ENCODE data around the gene SPATA9. TPM values are rescaled to one million over a fixed set of nuclear protein-coding genes. Genes with fewer than 3 reads are reported as not detected.
A peak's percentile ranks its signal among the peaks of the same experiment; 100 is the strongest.

SPATA9 gene
- total and polyA plus RNA-seq, 9 of the 15 experiments (the other 6 are each of a cell fraction or from before 2014, with no cell fraction given): 0.16 to 5.5 (median 0.39) TPM; not detected in 3

DNA sequence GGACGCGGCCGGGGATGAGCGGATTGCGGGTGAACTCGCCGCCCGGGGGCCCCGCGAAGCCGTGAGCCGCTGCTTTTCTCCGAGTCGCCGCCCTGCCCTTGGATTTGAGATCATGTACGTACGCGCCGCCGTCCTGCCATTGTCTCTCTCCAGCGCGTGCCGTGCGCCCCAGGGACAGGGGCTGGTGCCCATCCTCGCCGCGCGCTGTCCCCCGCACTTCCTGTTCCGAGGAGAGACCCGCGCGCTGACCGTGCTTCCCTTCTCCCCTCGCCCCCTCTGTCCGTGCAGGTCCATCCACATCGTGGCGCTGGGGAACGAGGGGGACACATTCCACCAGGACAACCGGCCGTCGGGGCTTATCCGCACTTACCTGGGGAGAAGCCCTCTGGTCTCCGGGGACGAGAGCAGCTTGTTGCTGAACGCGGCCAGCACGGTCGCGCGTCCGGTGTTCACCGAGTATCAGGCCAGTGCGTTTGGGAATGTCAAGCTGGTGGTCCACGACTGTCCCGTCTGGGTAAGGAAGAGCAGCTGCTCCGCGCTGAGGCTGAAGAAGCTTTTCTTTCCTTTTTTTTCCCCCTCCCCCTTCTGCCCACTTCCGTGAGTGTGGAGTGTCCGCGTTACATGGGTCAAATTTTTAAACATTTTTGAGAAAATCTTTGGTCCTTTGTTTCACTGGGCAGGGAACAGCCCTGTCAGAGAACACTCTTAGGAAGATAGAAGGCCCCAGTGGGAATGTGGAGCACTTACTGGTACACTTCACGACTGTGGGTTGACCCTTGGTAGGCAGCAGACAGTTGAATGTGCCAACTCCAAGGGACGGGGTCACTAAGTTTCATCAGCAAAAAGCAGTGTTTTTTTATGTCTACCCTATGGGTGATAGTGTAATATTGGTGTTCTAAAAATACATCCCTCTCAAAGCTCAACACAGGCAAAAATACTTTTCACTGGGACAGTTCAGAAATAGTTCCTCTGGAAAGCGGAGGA lies 49.1 kb upstream of the SPATA9 start (continued):
- TF ChIP-seq E2F8 (IDR thresholded peaks at IDR 0.05; ENCODE audit: low read depth, partially characterized antibody) (peak; percentile 16), EGR1 (conservative IDR thresholded peaks at IDR 0.05) (peak; percentile 27; the same call in 1 of the 2 replicates), SUPT5H (IDR thresholded peaks at IDR 0.05) (peak; percentile 59), SPI1 (IDR thresholded peaks at IDR 0.05; ENCODE audit: borderline replicate concordance, low read depth, low read length) (peak; percentile 71; the same call in 1 of the 2 replicates), MLLT1 (IDR thresholded peaks at IDR 0.05) (peak; percentile 93 to 94), SMAD1 (IDR thresholded peaks at IDR 0.05; ENCODE audit: low read depth, low read length, partially characterized antibody) (peak; percentile 19), NFRKB (IDR thresholded peaks at IDR 0.05; ENCODE audit: low read depth) (no peak), SMAD4 (CRISPR knock-in tag; conservative IDR thresholded peaks at IDR 0.05) (no peak), FUS (optimal IDR thresholded peaks at IDR 0.05; ENCODE audit: low read depth, low read length) (no peak), RBFOX2 (IDR thresholded peaks at IDR 0.05; ENCODE audit: low read depth, low read length) (peak; percentile 92), MEF2A (IDR thresholded peaks at IDR 0.05; ENCODE audit: control insufficient read depth, low read depth, low read length) (0 out of 2 replicates have a peak, but pooled peaks have one; percentile 6), MXI1 (IDR thresholded peaks at IDR 0.05; ENCODE audit: low read depth, low read length) (no peak), LCOR (CRISPR knock-in tag; IDR thresholded peaks at IDR 0.05) (peak; percentile 50; the same call in 1 of the 2 replicates), HDAC6 (IDR thresholded peaks at IDR 0.05; ENCODE audit: low read depth, low read length) (0 out of 2 replicates have a peak, but pooled peaks have one; percentile 73)
- TF ChIP-seq, protein P1, sequence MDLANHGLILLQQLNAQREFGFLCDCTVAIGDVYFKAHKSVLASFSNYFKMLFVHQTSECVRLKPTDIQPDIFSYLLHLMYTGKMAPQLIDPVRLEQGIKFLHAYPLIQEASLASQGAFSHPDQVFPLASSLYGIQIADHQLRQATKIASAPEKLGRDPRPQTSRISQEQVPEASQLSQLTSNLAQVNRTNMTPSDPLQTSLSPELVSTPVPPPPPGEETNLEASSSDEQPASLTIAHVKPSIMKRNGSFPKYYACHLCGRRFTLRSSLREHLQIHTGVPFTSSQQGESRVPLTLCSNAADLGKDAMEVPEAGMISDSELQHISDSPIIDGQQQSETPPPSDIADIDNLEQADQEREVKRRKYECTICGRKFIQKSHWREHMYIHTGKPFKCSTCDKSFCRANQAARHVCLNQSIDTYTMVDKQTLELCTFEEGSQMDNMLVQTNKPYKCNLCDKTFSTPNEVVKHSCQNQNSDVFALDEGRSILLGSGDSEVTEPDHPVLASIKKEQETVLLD (IDR thresholded peaks at IDR 0.05): 0 out of 2 replicates have a peak, but pooled peaks have one; percentile 28
- TF ChIP-seq, protein P2, sequence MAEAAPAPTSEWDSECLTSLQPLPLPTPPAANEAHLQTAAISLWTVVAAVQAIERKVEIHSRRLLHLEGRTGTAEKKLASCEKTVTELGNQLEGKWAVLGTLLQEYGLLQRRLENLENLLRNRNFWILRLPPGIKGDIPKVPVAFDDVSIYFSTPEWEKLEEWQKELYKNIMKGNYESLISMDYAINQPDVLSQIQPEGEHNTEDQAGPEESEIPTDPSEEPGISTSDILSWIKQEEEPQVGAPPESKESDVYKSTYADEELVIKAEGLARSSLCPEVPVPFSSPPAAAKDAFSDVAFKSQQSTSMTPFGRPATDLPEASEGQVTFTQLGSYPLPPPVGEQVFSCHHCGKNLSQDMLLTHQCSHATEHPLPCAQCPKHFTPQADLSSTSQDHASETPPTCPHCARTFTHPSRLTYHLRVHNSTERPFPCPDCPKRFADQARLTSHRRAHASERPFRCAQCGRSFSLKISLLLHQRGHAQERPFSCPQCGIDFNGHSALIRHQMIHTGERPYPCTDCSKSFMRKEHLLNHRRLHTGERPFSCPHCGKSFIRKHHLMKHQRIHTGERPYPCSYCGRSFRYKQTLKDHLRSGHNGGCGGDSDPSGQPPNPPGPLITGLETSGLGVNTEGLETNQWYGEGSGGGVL (CRISPR knock-in tag; IDR thresholded peaks at IDR 0.05): no peak
- TF ChIP-seq, protein P3, sequence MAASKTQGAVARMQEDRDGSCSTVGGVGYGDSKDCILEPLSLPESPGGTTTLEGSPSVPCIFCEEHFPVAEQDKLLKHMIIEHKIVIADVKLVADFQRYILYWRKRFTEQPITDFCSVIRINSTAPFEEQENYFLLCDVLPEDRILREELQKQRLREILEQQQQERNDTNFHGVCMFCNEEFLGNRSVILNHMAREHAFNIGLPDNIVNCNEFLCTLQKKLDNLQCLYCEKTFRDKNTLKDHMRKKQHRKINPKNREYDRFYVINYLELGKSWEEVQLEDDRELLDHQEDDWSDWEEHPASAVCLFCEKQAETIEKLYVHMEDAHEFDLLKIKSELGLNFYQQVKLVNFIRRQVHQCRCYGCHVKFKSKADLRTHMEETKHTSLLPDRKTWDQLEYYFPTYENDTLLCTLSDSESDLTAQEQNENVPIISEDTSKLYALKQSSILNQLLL (CRISPR knock-in tag; IDR thresholded peaks at IDR 0.05; ENCODE audit: borderline replicate concordance): no peak
